Smooth muscle cell (in vitro differentiated cells): ENCODE results near the gene STEEP1. TPM values are rescaled to one million over a fixed set of nuclear protein-coding genes. Genes with fewer than 3 reads are reported as not detected.

Experiments
- DNase-seq: peaks from one replicate; lab custom pipeline; 2025; ENCODE audit not compliant: unreplicated experiment; lab: John Stamatoyannopoulos, UW
- H2AFZ ChIP-seq: fragments of 200-600 bp; sonication (generic); 2 replicates; pipeline ENCODE4 v1.6.0; 2016; ENCODE audit warnings: antibody characterized with exemption, low read depth, mild to moderate bottlenecking
- H3F3A ChIP-seq: fragments of 200-600 bp; sonication (generic); 2 replicates; pipeline ENCODE4 v1.6.0; 2017; ENCODE audit warnings: antibody characterized with exemption, low read depth
- H3K27ac ChIP-seq: fragments of 200-600 bp; sonication (generic); 2 replicates; pipeline ENCODE4 v1.5.1; 2016; ENCODE audit warnings: low read depth, mild to moderate bottlenecking
- H3K27me3 ChIP-seq: fragments of 200-600 bp; sonication (generic); 2 replicates; pipeline ENCODE4 v1.6.1; 2016; ENCODE audit warnings: low read depth, mild to moderate bottlenecking
- H3K36me3 ChIP-seq: fragments of 200-600 bp; sonication (generic); 2 replicates; pipeline ENCODE4 v1.5.1; 2016; ENCODE audit warnings: low read depth
- H3K4me1 ChIP-seq: fragments of 200-600 bp; sonication (generic); 2 replicates; pipeline ENCODE4 v1.5.1; 2016; ENCODE audit warnings: low read depth
- H3K4me2 ChIP-seq: fragments of 200-600 bp; sonication (generic); 2 replicates; pipeline ENCODE4 v1.6.0; 2016; ENCODE audit warnings: mild to moderate bottlenecking
- H3K4me3 ChIP-seq: fragments of 200-600 bp; sonication (generic); 2 replicates; pipeline ENCODE4 v1.5.1; 2016; ENCODE audit warnings: mild to moderate bottlenecking
- H3K79me2 ChIP-seq: fragments of 200-600 bp; sonication (generic); 2 replicates; pipeline ENCODE4 v1.6.0; 2016; ENCODE audit warnings: low read depth, mild to moderate bottlenecking
- H3K9ac ChIP-seq: fragments of 200-600 bp; sonication (generic); 2 replicates; pipeline ENCODE4 v1.6.0; 2016; ENCODE audit warnings: low read depth
- H3K9me3 ChIP-seq: fragments of 200-600 bp; sonication (generic); replicated peaks from 2 replicates; pipeline ENCODE4 v1.5.1; 2016; ENCODE audit warnings: low read depth
- H4K20me1 ChIP-seq: fragments of 200-600 bp; sonication (generic); 2 replicates; pipeline ENCODE4 v1.6.0; 2016; ENCODE audit warnings: low read depth
- CTCF ChIP-seq: fragments of 200-600 bp; sonication (generic); IDR thresholded peaks from 2 replicates; pipeline ENCODE4 v1.5.1; 2017; ENCODE audit warnings: borderline replicate concordance, mild to moderate bottlenecking, antibody characterized with exemption; ENCODE audit not compliant: insufficient read depth, poor library complexity, severe bottlenecking
- WGBS: methylation state at CpG from one replicate; pipeline ENCODE4 v1.1.7; 2016; ENCODE audit warnings: low lambda C conversion rate; 5-methylcytosine and 5-hydroxymethylcytosine counted together
- polyA plus RNA-seq: library from polyadenylated mRNA; unstranded; fragments of >200 nt; fragmentation: Nextera tagmentation; extraction: Ambion mirVana; gene quantifications from 2 replicates; pipeline ENCODE4 v1.2.1, GENCODE V29; 2016
- total RNA-seq: library from RNA; depleted of rRNA; stranded (reverse); fragments of >200 nt; gene quantifications from 2 replicates; pipeline ENCODE4 v1.2.3, GENCODE V29; 2014

The STEEP1 gene
- total and polyA plus RNA-seq, 2 experiments from 2014 or later = 9.8 to 20.6 TPM

GRCh38 chrX:119492463-119492862 is 72.7 kb downstream of the STEEP1 start:
- Histone ChIP-seq H3K36me3 (no peaks in the 10 kb centered on the region), H3K79me2 (no peaks in the 10 kb centered on the region), H4K20me1 (no peaks in the 10 kb centered on the region), H3K9me3 (no peaks in the 10 kb centered on the region), H3K4me3 (no peak overlapping the region), H3K9ac (no peak overlapping the region), H2AFZ (no peak overlapping the region), H3K4me2 (no peak overlapping the region), H3K27me3 (no peaks in the 10 kb centered on the region), H3K27ac (no peak overlapping the region), H3K4me1 (no peaks in the 10 kb centered on the region), H3F3A (no peaks in the 10 kb centered on the region)
- TF ChIP-seq CTCF = no peak
- DNase-seq = no peak
- 82% methylated on average over 2 of the region's 2 CpGs for WGBS

- Histone ChIP-seq H3K27ac (no peak overlapping the region), H3K4me2 (no peak overlapping the region), H3K36me3 (no peaks in the 10 kb centered on the region), H3K79me2 (no peaks in the 10 kb centered on the region), H3K4me1 (no peaks in the 10 kb centered on the region), H3K9me3 (no peaks in the 10 kb centered on the region), H3K27me3 (no peaks in the 10 kb centered on the region), H2AFZ (no peak overlapping the region), H3K9ac (no peak overlapping the region), H3K4me3 (no peak overlapping the region), H4K20me1 (no peaks in the 10 kb centered on the region), H3F3A (no peaks in the 10 kb centered on the region)
- TF ChIP-seq CTCF = no peak
- 89% methylated on average over 13 of the region's 13 CpGs for WGBS
- DNase-seq = no peak
Observed at GRCh38 chrX:119489212-119490074, 75.8 kb downstream of the STEEP1 start.

GRCh38 chrX:119488749-119489148 is 76.5 kb downstream of the STEEP1 start:
- Histone ChIP-seq H3K4me2 (no peak overlapping the region), H3K4me1 (no peaks in the 10 kb centered on the region), H3K9ac (no peak overlapping the region), H3K36me3 (no peaks in the 10 kb centered on the region), H4K20me1 (no peaks in the 10 kb centered on the region), H3K4me3 (no peak overlapping the region), H3K27me3 (no peaks in the 10 kb centered on the region), H3K9me3 (no peaks in the 10 kb centered on the region), H3K27ac (no peak overlapping the region), H3K79me2 (no peaks in the 10 kb centered on the region), H2AFZ (no peak overlapping the region), H3F3A (no peaks in the 10 kb centered on the region)
- 49% methylated on average over 8 of the region's 8 CpGs for WGBS
- DNase-seq = no peak
- TF ChIP-seq CTCF = peak; percentile 55

Other genes with a start within 250 kb of the STEEP1 start
- gene SLC25A43, start 166.1 kb downstream of the STEEP1 start, total RNA-seq = 8.8 and 15.4 TPM in 2 replicates
- gene SLC25A43, start 166.1 kb downstream of the STEEP1 start, polyA plus RNA-seq = 11.9 and 15.6 TPM in 2 replicates
- 126 and 155 TPM in 2 replicates for gene SLC25A5, start 97.0 kb downstream of the STEEP1 start, total RNA-seq
- gene SLC25A5, start 97.0 kb downstream of the STEEP1 start, polyA plus RNA-seq = 112 and 116 TPM in 2 replicates
- 76.0 and 76.7 TPM in 2 replicates for gene UBE2A, start 9.2 kb upstream of the STEEP1 start, total RNA-seq
- gene UBE2A, start 9.2 kb upstream of the STEEP1 start, polyA plus RNA-seq = 86.4 and 101 TPM in 2 replicates
- gene NKRF, start 41.0 kb upstream of the STEEP1 start, total RNA-seq = 5.6 and 8.0 TPM in 2 replicates
- gene NKRF, start 41.0 kb upstream of the STEEP1 start, polyA plus RNA-seq = 2.4 and 4.0 TPM in 2 replicates
- 58.1 and 75.1 TPM in 2 replicates for gene SEPTIN6, start 127.8 kb upstream of the STEEP1 start, total RNA-seq
- gene SEPTIN6, start 127.8 kb upstream of the STEEP1 start, polyA plus RNA-seq = 50.6 and 58.4 TPM in 2 replicates
- not detected in 2 replicates for gene SOWAHD, start 193.2 kb upstream of the STEEP1 start, total RNA-seq
- 0.33 TPM in 1 of 2 replicates, not detected in the other for gene SOWAHD, start 193.2 kb upstream of the STEEP1 start, polyA plus RNA-seq
- 4,715 and 4,767 TPM in 2 replicates for gene RPL39, start 226.2 kb upstream of the STEEP1 start, total RNA-seq
- 764 and 823 TPM in 2 replicates for gene RPL39, start 226.2 kb upstream of the STEEP1 start, polyA plus RNA-seq